Measurements from ENCODE around the gene DDX41.

DDX41 gene

GRCh38 chr5:177483042-177483441, 33.7 kb downstream of the DDX41 start:
- DNase-seq = no peak

GRCh38 chr5:177482359-177482795, 34.4 kb downstream of the DDX41 start:
- DNase-seq = no peak

DNA sequence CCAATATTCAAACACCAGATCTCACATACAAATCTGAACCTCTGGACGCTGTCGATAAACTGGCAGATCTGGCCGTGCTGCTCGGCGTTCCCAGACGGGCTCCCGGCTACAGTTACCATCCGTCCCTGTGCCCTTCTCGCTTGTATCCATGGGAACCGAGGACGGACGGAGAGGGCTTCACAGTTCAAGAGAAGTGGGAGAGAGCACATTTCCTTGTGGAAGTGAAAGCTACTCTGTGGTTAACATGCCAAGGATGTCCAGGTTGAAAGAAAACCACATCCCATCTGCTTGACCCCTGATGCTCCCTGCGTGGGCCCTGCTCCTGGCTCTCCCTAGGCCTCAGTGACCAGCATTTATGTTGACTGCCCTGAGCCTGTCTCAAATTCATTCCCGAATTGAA, 37.0 kb downstream of the DDX41 start:
- peak; percentile 53 for DNase-seq

- DNase-seq = peak; percentile 86
These were observed 37.8 kb downstream of the DDX41 start for GRCh38 chr5:177478711-177479646.

GRCh38 chr5:177477701-177478477, 38.9 kb downstream of the DDX41 start:
- no peak for DNase-seq

DNA sequence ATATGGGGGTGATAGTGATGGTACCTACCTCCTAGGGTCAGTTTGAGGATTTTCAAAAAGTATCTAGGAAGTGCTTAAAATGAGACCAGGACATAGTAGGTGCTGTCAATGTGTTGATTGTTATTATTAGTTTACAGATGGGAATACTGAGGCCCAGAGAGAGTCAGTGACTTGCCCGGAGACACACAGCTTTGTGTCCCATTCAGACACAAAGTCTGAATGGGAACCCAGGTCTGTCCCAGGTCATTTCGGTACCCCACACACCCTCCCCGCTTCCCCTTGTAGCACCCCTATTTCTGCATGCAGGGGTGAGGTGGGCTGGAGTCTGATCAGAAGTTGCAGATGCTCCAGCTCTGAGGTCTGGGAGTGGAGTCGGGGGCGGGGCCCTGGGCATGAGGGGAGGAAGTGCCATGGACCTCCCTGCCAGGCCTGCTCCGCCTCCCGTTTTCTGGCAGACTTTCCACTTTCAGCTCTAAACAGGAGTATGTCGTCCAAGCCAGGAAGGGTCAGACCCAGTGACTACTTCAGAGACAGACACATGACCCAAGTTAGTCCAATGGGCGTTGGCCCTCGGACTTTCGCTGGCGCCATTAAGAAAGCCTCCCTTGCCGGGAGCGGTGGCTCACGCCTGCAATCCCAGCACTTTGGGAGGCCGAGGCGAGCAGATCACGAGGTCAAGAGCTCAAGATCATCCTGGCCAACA, 40.1 kb downstream of the DDX41 start:
- DNase-seq = no peak

GRCh38 chr5:177475563-177476427, 41.0 kb downstream of the DDX41 start:
- DNase-seq = no peak

GRCh38 chr5:177474846-177475562, 41.8 kb downstream of the DDX41 start:
- no peak for DNase-seq

- DNase-seq = no peak
These were observed 42.7 kb downstream of the DDX41 start for GRCh38 chr5:177474002-177474476.

DNA sequence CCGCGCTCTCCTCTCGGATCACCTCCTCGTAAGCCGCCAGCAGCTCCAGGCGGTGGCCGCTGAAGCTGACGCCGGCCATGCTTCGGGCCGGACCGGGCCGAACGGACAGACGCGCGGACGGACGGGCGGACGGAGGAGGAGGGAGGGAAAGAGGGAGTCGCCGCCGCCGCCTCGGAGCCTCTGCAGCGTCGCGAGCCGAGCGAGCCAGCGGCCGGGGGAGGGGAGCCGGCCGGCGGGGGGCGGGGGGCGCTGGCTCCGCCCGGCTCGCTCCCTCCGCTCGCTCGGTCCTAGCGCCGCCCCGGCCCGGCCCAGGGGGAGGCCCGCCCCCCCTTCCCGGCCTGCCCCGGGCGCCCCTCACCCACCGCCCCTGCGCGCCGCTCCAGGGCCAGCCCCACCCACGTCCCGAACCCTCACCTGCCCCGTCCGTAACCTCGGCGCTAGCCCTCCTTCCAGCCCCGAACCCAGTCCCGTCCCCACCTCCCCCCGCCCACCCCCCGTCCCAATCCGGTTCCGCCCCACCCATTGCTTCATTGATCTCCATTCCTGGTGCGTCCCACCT, 43.2 kb downstream of the DDX41 start, which contains the start of gene DBN1:
TSS of gene DBN1 (minus strand) at position 192 of the 559 bp plus-strand sequence. CDS start at position 79, 113 bp downstream.
- DNase-seq = no peak

DNA sequence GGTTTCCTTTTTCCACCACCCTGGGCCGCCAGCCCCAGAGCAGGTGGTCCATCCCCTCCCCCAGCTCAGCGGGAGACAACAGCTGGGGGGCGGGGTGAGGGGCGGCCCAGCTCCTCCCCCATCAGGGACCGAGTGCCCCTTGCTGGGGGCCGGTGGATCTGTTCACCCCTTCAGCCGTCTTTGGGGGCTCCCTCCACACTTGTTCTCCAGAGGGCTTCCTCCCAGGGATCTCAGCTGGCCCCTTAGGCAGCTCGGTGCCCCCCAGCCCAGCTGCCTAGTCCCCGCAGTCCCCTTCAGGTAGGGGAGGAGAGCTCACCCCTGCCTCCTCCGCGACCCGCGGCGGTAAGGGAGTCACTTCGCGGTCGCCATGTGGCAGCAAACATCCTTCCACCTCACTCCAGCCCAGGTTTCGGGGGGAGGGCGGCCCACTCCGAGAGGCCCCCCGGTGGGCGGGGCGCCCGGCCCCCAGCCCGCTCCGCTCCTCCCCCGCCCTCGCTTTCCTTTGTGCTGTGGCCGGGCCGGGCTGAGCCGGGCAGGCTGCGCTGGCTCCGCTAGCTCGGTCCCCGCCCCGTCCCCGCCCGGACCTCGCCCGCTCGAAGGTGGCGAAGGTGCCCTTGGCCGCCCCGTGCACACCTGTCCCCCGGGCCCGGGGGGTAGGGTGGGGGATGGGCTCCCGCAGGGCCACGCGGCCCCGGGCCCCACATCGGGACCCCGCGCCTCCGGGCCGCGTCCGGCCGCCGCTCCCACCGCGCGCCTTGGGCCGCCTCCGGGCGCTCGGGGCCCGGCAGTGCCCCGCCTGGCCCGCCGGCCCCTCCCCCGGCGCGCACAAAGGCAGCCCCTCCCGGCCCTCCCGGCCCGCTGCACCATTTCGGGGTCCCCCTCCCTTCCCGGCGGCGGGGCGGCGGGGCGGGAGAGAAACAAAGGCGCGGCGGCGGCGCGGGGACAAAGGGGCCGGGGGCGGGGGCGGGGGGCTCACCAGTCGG, 44.0 kb downstream of the DDX41 start:
- DNase-seq = no peak

DNA sequence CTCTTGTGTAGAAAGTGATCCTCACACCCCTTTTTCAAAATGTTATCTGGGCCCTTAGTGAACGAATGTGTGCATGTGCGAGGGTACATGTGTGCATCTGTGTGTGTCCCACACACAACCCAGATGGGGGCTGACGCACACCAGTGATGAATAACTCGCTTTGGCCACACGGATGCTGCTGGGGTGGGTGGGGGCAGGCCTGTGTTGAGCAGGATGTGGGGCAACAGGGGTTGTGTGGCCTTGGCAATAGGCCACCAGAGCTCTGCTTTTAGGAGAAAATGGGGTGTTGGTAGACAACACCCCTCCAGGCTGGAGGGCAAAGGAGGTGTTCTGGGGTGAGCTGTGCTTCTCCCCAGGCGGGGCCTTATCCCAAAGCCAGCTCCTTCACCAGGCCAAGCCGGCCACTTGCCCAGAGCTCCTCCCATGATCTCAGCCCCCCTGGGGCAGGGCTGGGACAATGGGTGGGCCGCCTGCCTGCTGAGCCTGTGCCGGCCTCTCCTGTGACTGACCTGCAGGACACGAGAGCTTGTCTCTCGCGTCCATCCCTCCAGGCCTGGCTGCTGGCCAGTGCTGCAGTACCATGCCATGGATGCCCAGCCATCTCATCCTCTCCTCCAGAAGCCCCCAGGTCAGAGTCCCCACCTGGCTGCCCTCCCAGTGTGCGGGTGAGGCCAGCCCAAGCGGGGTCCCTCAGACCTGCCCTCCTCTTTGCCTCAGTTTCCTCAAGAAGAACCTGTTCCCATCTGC, 45.0 kb downstream of the DDX41 start:
- no peak for DNase-seq

GRCh38 chr5:177470759-177471536, 45.8 kb downstream of the DDX41 start:
- no peak for DNase-seq

GRCh38 chr5:177469750-177470525, 46.8 kb downstream of the DDX41 start:
- DNase-seq = no peak

- DNase-seq = no peak
These were observed 47.8 kb downstream of the DDX41 start for GRCh38 chr5:177468685-177469628.

GRCh38 chr5:177468329-177468684, 48.5 kb downstream of the DDX41 start:
- no peak for DNase-seq

Data from suppressor macrophage treated with lipopolysaccharide for 4 hours (primary cell).